WERI-Rb-1 (cell line): ENCODE data around the gene NFIA.

Experiments
- DNase-seq: peaks from one replicate; pipeline ENCODE4 v3.0.0-alpha.2; 2020
- H3K27ac ChIP-seq: fragments of 250-450 bp; sonication (Bioruptor Pico); 2 replicates; pipeline ENCODE4 v1.5.1; 2020; ENCODE audit warnings: mild to moderate bottlenecking, moderate library complexity
- H3K27me3 ChIP-seq: fragments of 250-450 bp; sonication (Bioruptor Pico); 2 replicates; pipeline ENCODE4 v1.5.1; 2021; ENCODE audit warnings: mild to moderate bottlenecking, low read depth, moderate library complexity; ENCODE audit not compliant: insufficient read depth, severe bottlenecking
- H3K36me3 ChIP-seq: fragments of 250-450 bp; sonication (Bioruptor Pico); 2 replicates; pipeline ENCODE4 v1.5.1; 2020; ENCODE audit warnings: mild to moderate bottlenecking, moderate library complexity
- H3K4me3 ChIP-seq: 2 replicates; pipeline ENCODE4 v1.5.1; 2011; ENCODE audit warnings: low read depth, mild to moderate bottlenecking, control low read depth, low read length
- H3K9me3 ChIP-seq: fragments of 250-450 bp; sonication (Bioruptor Pico); 2 replicates; pipeline ENCODE4 v1.5.1; 2021; ENCODE audit warnings: mild to moderate bottlenecking, moderate library complexity; ENCODE audit not compliant: severe bottlenecking
- TF ChIP-seq, protein P1 (sequence below): IDR thresholded peaks from 2 replicates; pipeline ENCODE4 v1.5.1; 2011; ENCODE audit warnings: low read depth, mild to moderate bottlenecking, control low read depth, inconsistent platforms, low read length

Gene NFIA

DNA sequence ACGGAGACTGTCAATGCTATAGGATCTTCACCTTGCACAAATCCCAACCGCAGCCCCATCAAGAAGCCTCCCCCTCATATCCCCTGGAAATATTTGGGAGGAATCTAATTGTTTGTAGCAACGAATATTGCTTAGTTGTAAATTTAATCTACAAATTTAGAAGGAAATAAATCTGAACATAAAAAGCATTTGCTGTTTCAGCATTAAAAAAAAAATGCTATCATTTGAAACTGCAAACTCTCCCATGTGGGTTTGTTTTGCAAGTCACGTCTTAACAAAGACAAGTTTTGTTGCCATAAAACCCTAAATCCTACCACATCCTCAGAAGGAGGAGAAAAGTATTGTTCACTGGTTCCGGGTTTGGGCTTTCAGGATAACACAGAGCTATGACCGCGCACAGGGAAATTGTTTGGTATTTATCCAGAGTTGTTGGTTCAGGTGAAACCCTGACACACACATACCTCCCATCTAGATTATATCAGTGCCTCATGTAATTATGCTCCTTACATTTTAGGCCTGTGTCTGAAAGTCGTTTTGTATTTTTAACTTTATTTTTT lies 363.0 kb downstream of the NFIA start:
- no peak overlapping the region for H3K27ac ChIP-seq
- no peaks in the 10 kb centered on the region for H3K9me3 ChIP-seq
- H3K27me3 ChIP-seq = no peaks in the 10 kb centered on the region
- TF ChIP-seq, protein P1, sequence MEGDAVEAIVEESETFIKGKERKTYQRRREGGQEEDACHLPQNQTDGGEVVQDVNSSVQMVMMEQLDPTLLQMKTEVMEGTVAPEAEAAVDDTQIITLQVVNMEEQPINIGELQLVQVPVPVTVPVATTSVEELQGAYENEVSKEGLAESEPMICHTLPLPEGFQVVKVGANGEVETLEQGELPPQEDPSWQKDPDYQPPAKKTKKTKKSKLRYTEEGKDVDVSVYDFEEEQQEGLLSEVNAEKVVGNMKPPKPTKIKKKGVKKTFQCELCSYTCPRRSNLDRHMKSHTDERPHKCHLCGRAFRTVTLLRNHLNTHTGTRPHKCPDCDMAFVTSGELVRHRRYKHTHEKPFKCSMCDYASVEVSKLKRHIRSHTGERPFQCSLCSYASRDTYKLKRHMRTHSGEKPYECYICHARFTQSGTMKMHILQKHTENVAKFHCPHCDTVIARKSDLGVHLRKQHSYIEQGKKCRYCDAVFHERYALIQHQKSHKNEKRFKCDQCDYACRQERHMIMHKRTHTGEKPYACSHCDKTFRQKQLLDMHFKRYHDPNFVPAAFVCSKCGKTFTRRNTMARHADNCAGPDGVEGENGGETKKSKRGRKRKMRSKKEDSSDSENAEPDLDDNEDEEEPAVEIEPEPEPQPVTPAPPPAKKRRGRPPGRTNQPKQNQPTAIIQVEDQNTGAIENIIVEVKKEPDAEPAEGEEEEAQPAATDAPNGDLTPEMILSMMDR = no peak
- DNase-seq = no peak
- H3K36me3 ChIP-seq = no peaks in the 10 kb centered on the region
- H3K4me3 ChIP-seq = no peak overlapping the region

DNA sequence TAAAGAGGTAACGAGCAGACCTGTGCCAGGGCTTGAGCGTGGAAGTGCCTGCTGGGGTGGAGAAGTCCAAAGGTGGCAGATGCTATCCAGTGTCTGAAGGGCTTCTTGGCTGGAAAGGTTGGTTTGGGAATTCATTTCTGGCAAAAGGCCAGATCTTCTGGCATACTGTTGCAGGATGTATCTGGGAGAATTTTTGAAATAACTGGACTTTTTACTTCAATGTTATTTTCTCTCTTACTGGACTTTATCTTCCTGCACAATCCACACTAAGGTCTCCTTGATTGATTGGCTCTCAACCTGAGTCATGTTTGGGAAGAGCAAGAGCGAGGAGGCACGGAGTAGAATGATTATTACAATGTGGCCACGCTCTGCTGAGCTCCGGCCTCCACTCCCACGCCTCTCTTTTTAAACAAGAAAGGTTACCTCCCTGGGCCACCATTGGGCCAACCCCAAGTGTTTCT lies 364.2 kb downstream of the NFIA start:
- H3K27ac ChIP-seq = no peak overlapping the region
- no peaks in the 10 kb centered on the region for H3K27me3 ChIP-seq
- H3K9me3 ChIP-seq = no peaks in the 10 kb centered on the region
- no peak overlapping the region for H3K4me3 ChIP-seq
- H3K36me3 ChIP-seq = no peaks in the 10 kb centered on the region
- no peak for DNase-seq
- TF ChIP-seq, protein P1 = no peak

DNA sequence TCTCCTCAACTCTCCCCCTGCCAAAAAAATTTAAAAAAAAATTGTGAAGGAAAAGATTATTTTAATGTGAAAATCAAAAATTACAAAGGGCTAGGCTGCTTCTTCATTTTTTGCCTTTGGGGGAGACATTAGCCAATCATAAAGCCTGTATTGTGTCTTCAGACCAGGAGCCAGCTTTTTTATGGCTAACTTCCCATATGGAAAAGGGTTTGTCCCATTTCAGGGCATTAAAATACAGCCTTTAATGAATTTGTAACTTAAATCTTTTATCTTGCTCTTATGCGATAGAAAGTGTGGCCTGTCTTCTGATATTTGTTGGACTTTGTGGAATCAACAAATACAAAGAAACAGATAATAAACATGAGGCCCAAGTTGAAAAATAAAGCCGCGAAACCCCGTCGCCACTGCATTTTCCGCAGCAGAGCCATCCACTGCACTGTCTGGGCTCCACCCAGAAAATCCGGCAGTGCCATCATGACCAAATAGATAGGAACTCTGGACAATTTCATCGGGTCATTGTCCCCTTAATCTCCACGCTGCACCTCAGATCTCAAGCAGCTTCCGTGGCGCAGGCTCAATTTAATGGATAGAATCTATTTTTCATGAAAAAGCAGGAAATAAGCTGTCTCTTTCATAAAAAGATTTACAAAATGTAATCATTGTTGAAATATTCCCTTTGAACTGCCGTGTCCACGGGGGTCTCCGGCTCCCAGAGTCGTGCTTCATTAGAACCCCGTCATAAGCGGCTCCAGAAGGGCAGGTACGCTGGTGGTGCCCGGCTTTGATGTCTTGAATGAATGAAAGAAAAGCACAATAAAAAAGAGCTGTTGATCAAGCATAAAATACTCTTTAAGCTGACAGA lies 365.0 kb downstream of the NFIA start:
- Histone ChIP-seq H3K36me3 (no peaks in the 10 kb centered on the region), H3K27ac (no peak overlapping the region), H3K9me3 (no peaks in the 10 kb centered on the region), H3K27me3 (no peaks in the 10 kb centered on the region), H3K4me3 (no peak overlapping the region)
- DNase-seq = no peak
- TF ChIP-seq, protein P1 = no peak

DNA sequence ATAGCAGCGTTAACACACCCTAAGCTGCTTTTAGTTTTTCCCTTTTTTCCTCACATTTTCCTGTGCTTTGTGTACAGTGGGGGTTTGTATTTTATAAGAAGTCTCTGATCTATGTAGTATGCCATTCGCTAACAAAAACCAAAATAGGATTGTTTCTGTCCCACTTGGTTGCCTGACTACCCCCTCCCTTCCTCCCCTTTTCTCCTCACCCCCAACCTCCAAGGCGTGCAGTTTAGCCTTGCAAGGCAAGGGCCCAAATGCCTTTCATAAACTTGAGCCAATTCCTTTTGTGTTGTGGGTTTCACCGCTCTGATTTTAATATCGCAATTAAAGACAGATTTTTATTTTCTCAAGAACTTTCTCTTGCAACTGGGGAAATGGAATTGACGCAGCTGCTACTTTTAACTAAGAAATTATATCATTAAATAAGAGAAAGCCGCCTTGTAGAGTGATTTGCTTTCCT lies 365.6 kb downstream of the NFIA start:
- no peaks in the 10 kb centered on the region for H3K36me3 ChIP-seq
- no peaks in the 10 kb centered on the region for H3K9me3 ChIP-seq
- no peaks in the 10 kb centered on the region for H3K27me3 ChIP-seq
- DNase-seq = no peak
- H3K4me3 ChIP-seq = no peak overlapping the region
- TF ChIP-seq, protein P1 = no peak
- H3K27ac ChIP-seq = no peak overlapping the region

DNA sequence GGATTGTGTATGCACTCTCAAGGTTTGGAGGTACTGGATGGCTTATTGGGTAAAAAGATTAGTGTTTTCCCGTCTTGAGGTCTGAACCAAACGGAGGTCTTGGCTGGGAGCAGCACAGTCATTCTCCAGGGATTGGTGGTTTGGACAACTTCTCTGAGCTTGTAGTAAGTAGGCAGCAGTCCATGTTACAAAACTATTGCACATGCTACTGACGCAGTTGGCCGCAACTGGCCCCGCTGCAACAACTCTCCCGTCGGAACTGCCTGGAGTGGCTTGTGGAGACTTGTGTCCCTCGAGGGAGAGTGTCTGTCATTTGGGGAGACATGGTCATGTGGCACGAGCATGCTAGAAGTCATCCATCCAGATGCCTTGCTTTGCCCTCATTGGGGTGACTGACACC lies 366.6 kb downstream of the NFIA start:
- DNase-seq = no peak
- no peaks in the 10 kb centered on the region for H3K36me3 ChIP-seq
- no peak overlapping the region for H3K27ac ChIP-seq
- no peak overlapping the region for H3K4me3 ChIP-seq
- H3K9me3 ChIP-seq = no peaks in the 10 kb centered on the region
- TF ChIP-seq, protein P1 = no peak
- H3K27me3 ChIP-seq = no peaks in the 10 kb centered on the region
